Central memory CD4-positive, alpha-beta T cell (primary cell): ENCODE measurements around the gene SHC4.
"Not testable (repeated sequence)": the region's sequence is repeated elsewhere in the genome, so short reads cannot be mapped to it uniquely, and the experiment has no call there.

Source experiments
- DNase-seq: peaks from one replicate; pipeline ENCODE4 v3.0.0; 2022

SHC4 gene

DNA sequence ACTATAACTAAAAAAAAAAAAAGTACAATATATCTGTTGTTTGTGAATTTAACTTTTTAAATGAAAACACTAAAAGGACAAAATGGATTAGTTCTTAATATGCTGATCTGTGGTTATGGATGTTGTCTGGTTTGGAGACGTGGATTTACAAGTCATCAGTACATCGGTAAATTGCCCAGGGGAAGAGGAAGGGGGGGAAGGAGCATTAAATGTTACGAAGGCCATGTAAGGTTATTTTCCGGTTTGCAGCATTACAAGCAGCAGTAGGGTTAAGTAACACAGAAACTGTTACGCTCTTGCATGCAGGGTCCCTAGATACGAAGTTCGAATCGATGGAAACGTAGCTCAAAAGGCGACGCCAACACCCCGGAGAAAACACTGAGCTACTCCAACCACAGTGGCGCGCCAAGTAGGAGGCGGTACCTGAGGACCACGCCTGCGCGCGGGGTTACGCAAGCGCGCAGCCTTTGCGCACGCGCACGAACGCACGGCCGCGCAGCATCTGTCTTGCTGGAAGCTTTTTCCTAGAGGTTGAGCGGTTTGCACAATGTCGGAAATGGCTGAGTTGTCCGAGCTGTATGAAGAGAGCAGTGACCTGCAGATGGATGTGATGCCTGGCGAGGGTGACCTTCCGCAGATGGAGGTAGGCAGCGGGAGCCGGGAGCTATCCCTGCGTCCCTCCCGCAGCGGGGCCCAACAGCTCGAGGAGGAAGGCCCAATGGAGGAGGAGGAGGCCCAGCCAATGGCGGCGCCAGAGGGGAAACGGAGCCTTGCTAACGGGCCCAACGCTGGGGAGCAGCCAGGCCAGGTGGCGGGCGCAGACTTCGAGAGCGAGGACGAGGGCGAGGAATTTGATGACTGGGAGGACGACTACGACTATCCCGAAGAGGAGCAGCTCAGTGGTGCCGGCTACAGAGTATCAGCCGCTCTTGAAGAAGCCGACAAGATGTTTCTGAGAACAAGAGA lies 85.8 kb downstream of the SHC4 start, which contains the start of gene EID1:
Gene EID1 (plus strand): TSS at position 505 of the 966 bp plus-strand sequence. CDS start 43 bp downstream, at position 548.
- peak; percentile 94 for DNase-seq

DNA sequence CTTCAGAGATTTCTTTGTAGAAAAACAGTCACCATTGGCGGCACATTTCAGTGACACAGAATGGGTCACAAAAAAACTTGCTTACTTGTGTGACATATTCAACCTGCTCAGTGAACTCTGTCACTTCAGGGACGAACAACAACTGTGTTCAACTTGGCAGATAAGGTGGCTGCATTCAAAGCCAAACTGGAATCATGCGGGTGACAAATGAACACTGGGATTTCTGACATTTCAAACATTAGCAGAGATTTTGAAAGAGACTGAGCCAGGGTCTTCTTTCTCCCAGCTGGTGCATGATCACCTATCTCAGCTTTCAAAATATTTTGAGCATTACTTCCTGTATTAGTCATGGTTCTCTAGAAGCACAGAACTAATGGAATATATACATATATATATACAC lies 87.7 kb downstream of the SHC4 start:
- DNase-seq = no peak

DNA sequence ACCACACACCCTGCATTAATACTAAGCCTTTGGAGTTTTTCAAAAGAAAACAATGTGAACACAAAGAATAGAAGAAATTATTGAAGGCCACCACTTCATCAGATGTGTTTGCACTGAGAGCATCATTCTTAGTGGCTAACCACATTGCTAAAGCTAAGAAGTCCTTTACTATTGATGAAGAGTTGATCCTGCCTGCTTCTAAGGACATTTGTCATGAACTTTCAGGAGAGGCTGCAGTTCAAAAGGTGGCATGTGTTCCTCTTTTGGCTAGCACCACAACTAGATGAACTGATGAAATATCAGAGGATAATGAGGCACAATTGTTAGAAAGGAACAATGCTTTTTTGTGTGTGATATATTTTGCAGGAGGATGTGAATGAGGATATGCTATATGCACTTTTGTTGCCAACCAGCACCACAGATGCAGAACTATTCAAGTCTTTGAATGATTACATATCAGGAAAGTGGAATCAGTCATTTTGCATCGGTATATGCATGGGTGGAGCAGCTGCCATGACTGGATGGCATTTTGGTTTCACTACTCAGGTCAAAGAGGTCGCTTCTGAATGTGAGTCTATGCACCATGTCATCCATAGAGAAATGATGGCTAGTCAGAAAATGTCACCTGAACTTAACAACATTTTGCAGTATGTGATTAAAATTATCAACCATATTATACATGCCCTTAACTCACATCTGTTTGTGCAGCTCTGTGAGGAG lies 88.3 kb downstream of the SHC4 start:
- no peak for DNase-seq

DNA sequence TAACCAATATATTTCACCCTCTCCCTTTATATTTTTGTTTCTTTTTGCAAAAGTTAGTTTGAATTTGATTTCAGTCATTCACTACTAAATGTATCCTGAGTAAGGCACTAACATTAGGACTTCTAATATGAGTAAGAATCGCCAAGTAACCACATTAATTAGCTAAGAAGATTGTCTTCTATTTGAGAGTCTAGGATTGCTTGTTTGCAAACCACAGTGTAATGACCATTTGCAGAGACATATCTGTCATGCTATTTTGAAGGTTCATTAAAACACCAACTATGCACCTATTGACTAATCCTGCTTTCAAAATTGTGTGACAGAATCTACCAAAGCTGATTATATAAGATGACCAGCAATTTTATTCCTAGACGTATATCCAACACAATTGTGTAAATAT lies 91.1 kb downstream of the SHC4 start:
- DNase-seq = no peak

DNA sequence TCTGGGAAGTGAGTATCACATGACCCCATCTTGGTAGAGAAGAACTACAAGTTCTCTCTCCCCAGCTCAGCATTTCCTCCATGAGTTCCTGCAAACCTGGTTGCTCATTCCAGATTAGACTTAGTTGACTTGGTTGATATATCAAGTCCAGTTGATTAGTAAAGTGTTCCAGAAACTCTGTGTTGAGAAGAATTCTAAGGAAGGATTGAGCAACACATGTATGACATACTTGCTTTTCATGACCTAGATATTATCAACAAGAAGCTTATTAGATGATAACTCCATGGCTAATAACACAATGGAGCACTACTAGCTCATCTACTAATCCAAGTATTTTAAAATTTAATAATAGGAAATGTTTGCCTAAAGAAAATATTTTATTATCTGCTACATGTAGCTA lies 92.2 kb downstream of the SHC4 start:
- DNase-seq = no peak

DNA sequence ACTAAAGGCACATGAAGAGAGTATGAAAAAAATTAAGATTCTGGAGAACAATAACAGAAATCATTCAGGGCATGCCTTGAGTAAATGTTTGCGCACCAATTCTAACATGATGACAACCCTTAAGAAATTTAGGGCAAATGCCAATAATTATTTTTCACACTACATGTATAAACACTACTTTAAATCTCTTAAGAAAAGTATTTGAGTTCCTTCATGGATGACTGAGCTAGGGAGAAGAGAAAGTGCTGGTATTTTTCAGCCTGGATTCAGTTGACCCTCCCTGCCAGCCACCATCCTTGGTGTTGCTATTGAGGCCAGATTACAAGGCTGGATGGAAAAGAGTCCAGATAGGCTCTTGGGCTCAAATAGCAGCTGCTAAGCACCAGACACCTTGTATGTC lies 93.8 kb downstream of the SHC4 start:
- DNase-seq = no peak

DNA sequence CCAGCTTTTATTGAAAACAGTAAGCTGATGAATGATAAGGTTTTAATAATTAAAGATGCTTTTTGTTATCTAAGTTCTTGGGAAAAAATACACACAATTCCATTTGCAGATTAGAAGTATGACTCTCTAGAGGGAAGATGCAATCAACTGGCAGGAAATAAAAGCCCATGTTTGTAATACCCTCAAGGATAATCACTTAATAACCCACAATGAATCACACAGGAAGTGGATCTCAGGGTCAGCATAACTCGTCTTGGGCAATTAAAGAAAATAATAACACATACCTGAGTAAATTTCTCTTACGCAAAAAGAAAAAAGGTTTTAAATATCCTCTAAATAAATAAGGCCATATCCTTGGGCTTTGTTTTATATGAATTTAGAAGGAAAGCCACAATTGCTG lies 95.2 kb downstream of the SHC4 start:
- DNase-seq = no peak

DNA sequence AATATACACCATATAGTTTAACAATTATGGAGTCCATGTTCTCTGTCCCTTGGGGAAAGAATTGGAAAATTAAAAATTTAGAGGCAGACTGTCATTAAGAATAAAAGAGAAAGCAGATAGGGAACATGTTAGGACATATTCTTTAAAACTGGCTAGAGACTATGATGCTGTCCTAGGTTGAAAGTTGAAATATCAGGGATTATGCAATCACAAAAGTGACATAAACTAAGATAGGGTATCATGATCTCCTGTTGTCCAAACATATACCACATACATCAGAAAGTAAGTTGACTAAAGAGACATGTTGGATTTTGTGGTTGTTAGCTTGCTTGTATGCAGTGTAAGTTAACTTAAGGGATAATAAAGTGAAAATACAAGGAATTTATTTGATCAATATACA lies 95.7 kb downstream of the SHC4 start:
- no peak for DNase-seq

DNA sequence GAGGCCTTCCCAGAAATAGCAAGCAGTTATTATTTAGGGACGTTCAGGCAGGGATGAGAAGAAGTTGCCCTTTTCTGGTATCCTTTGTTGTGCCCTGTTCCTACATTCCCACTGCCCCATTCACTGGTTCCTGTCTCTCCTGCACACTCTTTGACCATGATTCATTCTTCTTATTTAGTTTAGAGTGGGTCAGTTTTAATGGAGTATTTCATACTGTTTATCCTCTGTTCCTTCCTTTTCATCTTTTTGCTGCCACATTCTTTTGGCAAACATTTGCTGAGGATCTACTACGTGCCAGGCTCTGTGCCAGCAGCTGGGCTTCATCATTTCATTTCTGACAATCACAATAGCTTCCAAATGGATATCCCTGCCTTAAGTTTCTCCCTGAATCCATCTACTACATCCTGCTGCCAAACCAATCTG lies 97.6 kb downstream of the SHC4 start:
- DNase-seq = no peak

DNA sequence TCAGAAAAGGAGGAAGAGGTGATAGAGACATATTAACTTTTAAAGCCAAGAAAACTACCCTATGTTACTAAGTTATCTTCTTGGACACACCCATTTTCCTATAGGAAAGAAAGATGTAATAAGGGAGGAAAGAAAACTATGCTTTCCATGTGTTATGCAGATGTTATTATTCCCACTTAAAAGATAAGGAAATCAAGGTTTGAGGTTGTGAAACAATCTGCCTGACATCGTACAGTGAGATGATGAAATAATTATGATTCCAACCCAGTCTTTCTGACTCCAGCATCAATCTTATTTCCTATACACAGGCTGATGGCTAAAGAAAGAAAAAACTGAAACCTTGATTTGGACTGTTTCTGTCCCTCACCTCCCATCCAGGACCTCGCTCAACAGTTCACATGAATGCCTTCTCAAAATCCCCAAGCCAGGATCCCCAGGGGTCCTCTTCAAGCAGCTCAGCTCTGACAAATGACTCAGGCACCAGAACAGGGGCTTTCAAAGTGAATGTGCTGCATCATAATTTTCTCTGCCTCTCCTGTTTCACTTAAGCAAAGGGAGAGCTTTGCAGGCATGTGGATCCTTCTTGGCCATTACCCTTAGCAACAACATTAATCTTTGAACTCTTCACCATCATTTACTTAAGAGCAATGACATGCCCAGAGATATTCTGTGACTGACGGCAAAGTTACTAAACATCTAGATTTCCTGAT lies 98.2 kb downstream of the SHC4 start:
- DNase-seq = no peak

DNA sequence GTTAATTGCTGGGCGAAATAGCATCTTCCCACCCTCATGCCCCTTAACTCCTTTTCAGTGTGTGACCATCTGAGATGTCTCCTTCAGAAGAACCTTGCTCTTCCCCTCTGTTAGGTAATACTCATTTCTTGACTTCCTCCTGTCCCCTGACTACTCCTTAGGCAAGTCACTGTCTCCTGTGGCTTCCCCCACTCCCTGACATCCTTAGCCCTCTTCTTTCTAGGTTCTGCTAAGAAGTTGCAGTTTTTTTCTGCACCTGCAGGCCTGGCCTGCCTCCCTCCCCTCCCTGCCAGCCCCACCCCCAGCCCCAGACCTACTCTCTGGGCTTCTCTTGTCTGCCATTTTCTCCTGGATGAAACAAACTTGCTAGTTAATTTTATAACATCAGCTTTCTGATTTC lies 101.0 kb downstream of the SHC4 start:
- no peak for DNase-seq

DNA sequence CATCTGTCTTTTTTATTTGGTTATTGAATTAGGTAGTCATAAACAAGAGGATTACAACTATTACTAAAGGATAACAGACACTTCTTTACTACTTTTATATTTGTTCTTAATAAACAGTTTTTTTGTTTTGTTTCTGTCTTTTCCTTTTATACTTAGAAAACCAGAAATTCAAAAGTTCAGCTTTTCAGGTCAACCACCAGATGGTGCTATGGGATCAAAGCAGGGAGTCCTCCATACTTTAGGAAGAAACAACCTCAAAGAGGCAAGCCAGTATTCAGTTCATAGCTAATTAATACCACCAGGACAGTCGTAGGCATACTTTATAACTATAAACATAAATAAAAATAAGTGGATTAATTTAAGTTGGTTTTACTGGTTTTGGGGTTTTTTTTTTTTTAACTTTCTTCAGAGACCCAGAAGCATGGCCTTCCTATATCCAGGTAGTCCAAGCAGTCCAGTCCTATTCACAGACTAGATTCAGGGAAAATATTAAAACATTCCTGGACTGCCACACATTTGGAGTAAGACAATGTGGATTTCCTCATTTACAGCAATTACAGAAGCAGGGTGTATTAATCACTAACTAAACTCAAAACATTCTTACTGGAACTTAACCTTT lies 101.8 kb downstream of the SHC4 start:
- peak; percentile 63 for DNase-seq

DNA sequence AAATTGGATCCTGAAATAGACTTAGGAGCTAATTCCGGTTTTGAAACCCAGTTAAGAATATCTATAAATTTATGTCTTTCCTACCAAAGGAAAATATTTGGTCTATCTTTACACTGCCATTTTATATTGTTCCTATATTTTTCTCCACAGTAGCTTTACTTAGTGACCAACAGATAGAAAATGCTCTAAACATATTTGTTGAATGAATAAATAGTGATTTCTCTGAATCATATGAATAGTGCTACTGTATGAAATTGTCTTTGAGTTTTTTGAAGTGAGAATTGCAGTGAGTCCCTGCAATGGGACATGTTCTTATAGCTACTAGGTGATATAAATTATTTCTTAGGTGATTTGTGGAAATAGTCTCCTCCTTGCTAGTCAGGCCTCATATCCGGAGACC lies 104.3 kb downstream of the SHC4 start:
- no peak for DNase-seq

DNA sequence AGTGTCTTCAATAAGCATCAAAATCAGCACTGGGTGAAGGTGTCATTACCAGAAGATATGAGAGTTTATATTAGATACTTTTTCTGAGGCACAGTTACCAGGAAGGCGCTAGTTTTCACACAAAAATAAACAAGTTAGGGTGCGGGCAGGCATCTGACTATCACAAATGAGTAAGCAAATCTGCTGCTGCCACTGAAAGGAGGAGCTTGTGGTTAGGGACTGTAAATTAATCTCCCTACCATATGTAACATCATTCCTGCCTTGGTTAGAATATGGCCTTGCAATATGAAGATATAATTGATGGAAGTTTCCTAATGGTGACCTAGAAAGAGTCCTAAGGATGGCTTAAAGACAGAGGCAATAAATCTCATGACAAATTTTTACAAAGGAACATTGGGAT lies 105.3 kb downstream of the SHC4 start:
- DNase-seq = no peak

DNA sequence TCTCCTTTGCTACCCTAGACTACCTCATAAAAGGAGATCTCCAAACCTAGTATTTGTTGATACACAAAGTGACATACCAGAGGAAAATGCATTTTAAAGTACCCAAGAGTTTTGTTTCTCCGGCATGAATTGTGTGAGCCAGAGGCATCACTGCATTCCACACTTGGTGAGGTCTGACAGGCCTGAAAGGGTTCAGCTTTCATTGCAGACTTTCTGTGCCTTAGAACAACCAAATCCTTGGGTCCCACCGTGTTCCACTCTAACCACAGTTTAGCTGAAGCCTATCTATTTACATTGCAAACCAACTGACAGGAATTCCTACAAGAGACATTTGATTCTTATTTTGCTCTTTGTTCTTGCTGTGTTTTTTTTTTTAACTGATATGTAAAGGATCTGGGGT lies 106.8 kb downstream of the SHC4 start:
- no peak for DNase-seq

DNA sequence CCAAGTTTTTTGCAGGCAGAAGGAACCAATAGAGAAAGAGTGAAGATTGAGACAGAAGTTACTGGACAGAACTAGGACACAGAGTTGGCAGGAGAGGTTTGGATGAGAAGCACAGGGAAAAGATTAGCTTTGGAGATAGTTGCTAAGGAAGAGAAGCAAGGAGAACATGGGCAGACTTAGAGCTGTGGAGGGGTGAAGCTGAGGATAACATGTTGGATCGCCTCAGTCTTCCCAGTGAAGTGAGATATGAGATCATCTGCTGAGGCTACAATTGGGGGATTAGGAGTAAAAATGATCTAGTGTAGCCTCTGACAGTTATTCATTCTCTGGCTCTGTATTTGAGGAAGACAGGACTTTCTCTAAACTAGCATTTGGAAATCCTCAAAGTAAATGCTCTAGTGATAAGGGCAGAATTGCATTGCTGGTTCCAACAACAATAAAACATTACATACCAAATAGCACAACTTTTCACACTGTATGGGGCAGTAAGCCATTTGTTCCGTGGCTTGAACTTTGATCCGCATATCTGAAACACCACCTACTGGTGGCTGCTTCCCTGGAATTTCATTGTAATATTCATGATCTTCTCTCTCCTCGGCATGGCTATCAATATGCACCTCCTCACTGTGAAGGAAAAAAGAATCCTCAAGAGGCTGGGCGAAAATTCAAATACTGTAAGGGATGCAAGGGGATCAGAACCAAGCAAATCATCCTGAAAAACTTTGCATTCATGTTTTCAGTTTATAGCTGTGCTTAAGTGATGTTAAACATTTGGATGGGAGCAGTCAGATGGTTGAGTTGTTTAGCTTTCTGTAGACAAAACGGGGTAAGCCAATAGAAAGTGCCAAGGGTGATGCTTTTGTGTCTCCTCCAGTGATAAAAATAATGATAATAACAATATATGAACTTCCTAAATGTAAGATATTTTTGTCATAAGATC lies 107.9 kb downstream of the SHC4 start:
- DNase-seq = no peak

DNA sequence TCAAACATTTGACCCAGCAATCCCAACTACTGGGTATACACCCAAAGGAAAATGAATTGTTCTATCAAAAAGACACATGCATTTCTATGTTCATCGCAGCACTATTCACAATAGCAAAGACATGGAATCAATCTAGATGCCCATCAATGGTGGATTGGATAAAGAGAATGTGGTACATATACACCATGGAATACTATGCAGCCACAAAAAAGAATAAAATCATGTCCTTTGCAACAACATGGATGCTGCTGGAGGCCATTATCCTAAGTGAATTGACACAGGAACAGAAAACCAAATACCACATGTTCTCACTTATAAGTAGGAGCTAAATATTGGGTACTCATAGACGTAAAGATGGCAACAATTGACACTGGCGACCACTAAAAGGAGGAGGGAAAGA lies 109.3 kb downstream of the SHC4 start:
- DNase-seq = not testable (repeated sequence)

DNA sequence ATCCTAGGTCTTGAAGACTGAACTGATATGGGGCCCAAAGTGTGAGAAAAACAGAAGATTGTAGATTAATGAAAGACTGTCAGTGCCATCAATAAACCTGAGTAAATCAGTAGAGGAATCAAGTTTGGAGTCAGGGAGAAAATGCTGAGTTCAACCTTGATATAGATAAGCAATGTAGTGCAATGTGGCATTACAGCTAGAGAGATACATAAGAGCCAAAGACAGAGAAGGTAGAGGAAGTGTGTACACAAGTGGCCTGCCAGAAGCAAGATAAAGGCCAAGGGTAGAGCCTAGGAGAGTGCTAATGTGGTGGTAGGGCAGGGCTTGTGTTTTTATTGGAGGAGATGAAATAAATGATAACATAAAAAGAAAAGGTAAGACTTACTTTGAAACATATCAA lies 111.8 kb downstream of the SHC4 start:
- DNase-seq = no peak

DNA sequence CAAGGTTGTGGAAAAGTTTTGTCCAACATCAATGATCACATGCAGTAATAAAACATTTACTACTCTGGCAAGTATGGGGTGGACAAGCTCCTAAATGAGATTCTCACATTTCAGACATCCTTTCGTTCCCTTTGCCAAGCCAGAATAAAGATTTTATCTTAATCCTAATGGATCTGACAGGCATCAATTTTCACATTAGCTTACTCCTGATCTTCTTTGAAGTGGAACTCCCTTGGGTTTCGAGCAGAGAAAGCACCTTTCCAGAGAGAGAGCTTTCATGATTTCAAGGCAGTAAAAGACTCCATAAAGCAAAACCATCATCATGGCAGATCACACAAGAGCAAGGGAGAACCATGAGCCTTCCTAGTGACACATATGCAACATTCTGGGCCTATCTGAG lies 113.1 kb downstream of the SHC4 start:
- DNase-seq = no peak

DNA sequence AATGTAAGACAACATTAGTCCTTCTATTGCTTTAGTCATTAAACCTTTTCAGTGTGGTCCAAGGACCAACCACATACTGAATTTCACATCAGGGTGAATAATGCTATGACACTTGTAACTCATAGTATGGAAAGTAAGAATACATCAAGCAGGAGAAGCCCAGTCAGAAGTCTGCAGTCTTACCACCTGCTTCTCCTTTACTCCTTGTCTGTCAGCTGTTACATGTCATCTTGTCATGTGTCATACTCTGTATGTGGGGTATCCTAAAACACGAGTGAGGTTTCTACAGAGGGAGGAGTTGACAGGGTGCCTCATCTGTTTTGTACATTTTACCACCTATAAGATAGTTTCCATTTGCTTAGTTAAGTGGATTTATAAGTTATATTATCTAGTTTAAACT lies 118.6 kb downstream of the SHC4 start:
- DNase-seq = no peak

DNA sequence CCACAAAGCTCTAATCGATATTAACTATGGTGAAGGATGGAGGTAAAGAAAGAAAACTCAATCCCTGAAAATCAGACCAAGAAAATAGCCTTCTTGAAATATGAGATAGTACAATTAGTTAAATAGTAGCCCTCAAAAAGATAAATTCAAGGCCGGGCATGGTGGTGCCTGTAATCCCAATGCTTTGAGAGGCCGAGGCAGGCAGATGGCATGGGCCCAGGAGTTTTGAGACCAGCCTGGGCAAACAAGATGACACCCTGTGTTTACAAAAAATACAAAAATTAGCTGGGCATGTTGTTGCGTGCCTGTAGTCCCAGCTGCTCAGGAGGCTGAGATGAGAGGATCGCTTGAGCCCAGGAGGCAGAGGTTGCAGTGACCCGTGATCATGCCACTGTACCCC lies 121.2 kb downstream of the SHC4 start:
- no peak for DNase-seq

DNA sequence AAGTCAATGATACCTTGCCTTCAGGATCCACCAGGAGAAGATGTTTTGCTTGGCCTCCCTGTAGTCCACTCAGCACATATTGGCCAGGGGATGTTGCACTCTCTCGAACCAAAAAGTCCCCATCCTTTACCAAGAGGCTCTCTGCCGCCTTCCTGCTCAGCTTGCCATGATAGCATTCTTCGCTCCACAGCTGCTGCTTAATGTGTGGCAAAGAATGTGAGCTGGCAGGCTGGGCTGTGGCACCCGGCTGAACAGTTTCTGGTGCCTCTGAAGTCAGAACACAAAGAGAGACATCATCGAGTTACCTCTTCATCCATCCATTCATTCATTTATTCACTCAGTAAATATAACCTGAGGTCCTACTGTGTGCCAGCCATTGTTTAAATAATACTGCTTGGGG lies 129.0 kb downstream of the SHC4 start:
- DNase-seq = no peak
